Activated CD4-positive, alpha-beta memory T cell treated with anti-CD3 and anti-CD28 coated beads for 36 hours (primary cell): ENCODE results near the gene ARHGEF19. TPM values are rescaled to one million over a fixed set of nuclear protein-coding genes. Genes with fewer than 3 reads are reported as not detected.
"Not testable (repeated sequence)": the region's sequence is repeated elsewhere in the genome, so short reads cannot be mapped to it uniquely, and the experiment has no call there.

Experiments
- CTCF ChIA-PET: fragments of 350-600 bp; sonication (Branson Sonifier 250); formaldehyde crosslinking; loops from one replicate; lab custom pipeline; 2021; ENCODE audit warnings: antibody characterized with exemption, inconsistent platforms; lab: Charles Lee
- POLR2A ChIA-PET: fragments of 350-600 bp; sonication (Branson Sonifier 250); formaldehyde crosslinking; loops from one replicate; lab custom pipeline; 2021; ENCODE audit warnings: antibody characterized with exemption; lab: Charles Lee
- DNase-seq: peaks from one replicate; pipeline ENCODE4 v3.0.0-alpha.2; 2020
- H3K27ac Mint-ChIP-seq: one replicate; pipeline ENCODE4 v1.8.0; 2021; ENCODE audit warnings: mixed read lengths
- H3K27me3 Mint-ChIP-seq: one replicate; pipeline ENCODE4 v1.8.0; 2021; ENCODE audit warnings: mixed read lengths
- H3K36me3 Mint-ChIP-seq: one replicate; pipeline ENCODE4 v1.8.0; 2021; ENCODE audit warnings: mixed read lengths
- H3K4me1 Mint-ChIP-seq: one replicate; pipeline ENCODE4 v1.8.0; 2021; ENCODE audit warnings: low read depth, mixed read lengths
- H3K4me3 Mint-ChIP-seq: one replicate; pipeline ENCODE4 v1.8.0; 2021; ENCODE audit warnings: mild to moderate bottlenecking, mixed read lengths
- H3K9me3 Mint-ChIP-seq: one replicate; pipeline ENCODE4 v1.8.0; 2021; ENCODE audit warnings: mixed read lengths
- intact Hi-C: fragments of 100-400 bp; cut with micrococcal nuclease; formaldehyde crosslinking; loops from one replicate; pipeline ENCODE4 v1.15.1; 2023
- total RNA-seq, 2 experiments: library from RNA; stranded (reverse); gene quantifications; one replicate each; pipeline ENCODE4 v1.2.3, GENCODE V29; 2021

ARHGEF19 gene
- total RNA-seq: 1 to 10 TPM; 7.0 to 7.1 TPM

DNA sequence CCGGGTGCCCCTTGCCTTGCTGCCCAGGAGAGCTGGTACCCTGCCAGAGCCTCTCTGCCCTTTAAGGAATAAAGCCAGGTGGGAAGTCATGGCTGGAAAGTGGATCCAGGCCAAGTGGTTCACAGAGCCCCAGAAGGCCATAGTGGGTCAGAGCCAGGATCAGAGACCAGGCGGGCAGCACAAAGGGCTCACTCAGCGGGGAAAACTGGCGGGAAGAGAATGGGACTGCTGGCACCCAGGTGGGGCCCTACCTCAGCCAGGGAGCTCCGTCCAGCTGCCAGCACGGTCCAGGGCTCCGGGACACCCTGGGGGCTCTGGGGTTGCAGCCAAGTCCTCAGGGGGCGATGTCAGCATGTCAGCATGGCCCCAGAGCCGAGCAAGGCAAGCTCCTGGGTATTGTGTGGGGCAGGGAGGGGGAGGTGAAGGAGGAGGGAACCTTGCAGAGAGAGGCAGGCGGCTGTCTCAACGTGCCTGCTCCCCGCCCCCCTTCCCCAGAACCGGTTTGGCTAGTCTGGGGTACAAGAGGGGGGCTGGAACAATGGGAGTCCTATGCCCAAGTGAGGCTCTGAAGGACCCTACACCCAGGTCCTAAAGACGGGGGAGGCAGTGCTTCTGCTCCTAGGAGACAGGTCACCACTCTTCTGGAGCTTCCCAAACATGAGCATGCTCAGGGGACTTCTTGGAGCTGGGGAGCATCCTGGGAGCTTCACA, at the start of gene ARHGEF19:
ARHGEF19 (minus strand) TSS at position 402 of the 711 bp plus-strand sequence. CDS start 3,598 bp downstream, outside the sequence.
- intact Hi-C loops: loop anchor here (10.0 kb wide), 1 partner anchor 688 kb away; the partner anchor contains the start of genes CASP9 and DNAJC16
- POLR2A ChIA-PET: no interaction called here
- CTCF ChIA-PET: interaction anchor here (1.1 to 1.5 kb wide), 2 partner anchors 130 to 133 kb away, joined by 3 to 4 read pairs; no protein-coding TSS in a partner anchor
- DNase-seq: no peak
- no peaks in the 10 kb centered on the region for H3K36me3 Mint-ChIP-seq
- no peak within 1 kb of the TSS for H3K27ac Mint-ChIP-seq
- H3K9me3 Mint-ChIP-seq: no peaks in the 10 kb centered on the region
- no peak within 1 kb of the TSS for H3K4me3 Mint-ChIP-seq
- H3K27me3 Mint-ChIP-seq: peaks cover 2% of the 10 kb centered on the region
- peaks cover 10% of the 10 kb centered on the region for H3K4me1 Mint-ChIP-seq

DNA sequence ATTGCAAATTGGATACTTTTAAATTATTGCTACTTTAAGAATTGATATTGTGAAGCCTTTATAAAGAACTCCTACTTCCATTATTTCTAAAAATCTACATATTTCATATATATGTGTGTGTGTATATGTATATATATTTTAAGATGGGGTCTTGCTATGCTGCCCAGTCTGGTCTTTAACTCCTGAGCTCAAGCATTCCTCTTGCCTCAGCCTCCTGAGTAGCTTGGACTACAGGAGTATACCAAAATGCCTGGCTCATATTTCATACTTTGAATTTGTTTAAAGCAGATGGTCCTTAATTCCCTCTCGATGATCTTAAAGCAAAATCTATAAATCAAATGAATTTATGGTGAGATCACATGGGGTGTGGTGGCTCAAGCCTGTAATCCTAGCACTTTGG, 49.6 kb upstream of the ARHGEF19 start:
- no peak for DNase-seq
- peaks cover 5% of the 10 kb centered on the region for H3K4me1 Mint-ChIP-seq
- no peaks in the 10 kb centered on the region for H3K9me3 Mint-ChIP-seq
- H3K27me3 Mint-ChIP-seq: no peaks in the 10 kb centered on the region
- intact Hi-C loops: no loop called here
- POLR2A ChIA-PET: no interaction called here
- no peak overlapping the region for H3K4me3 Mint-ChIP-seq
- H3K36me3 Mint-ChIP-seq: no peaks in the 10 kb centered on the region
- CTCF ChIA-PET: interaction anchor here (1.1 kb wide), 1 partner anchor 16 kb away, joined by 4 read pairs; no protein-coding TSS in a partner anchor
- no peak overlapping the region for H3K27ac Mint-ChIP-seq

DNA sequence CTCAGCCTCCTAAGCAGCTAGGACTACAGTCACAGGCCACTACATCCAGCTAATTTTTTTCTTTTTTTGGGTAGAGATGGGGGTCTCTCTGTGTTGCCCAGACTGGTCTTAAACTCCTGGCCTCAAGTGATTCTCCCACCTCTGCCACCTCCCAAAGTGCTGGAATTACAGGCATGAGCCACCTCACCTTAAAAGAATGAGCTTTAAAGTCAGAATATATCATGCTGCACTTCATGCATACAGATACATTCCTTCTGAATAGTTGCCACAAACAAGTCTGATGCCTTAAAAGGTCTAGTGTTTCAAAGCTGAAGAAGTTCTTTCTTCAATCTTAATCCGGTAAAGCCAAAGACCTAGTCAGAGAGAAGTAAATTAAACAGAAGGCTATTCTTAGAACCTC, 48.4 kb upstream of the ARHGEF19 start:
- Mint-ChIP-seq H3K4me1 (no peaks in the 10 kb centered on the region), H3K36me3 (peaks cover 2% of the 10 kb centered on the region), H3K4me3 (no peak overlapping the region), H3K9me3 (no peaks in the 10 kb centered on the region), H3K27ac (no peak overlapping the region), H3K27me3 (no peaks in the 10 kb centered on the region)
- DNase-seq: no peak
- ChIA-PET POLR2A (no interaction called here), CTCF (interaction anchor here (0.7 to 1.4 kb wide), 4 partner anchors 12 to 691 kb away, joined by 3 to 5 read pairs (median 4); no protein-coding TSS in a partner anchor)
- intact Hi-C loops: no loop called here

DNA sequence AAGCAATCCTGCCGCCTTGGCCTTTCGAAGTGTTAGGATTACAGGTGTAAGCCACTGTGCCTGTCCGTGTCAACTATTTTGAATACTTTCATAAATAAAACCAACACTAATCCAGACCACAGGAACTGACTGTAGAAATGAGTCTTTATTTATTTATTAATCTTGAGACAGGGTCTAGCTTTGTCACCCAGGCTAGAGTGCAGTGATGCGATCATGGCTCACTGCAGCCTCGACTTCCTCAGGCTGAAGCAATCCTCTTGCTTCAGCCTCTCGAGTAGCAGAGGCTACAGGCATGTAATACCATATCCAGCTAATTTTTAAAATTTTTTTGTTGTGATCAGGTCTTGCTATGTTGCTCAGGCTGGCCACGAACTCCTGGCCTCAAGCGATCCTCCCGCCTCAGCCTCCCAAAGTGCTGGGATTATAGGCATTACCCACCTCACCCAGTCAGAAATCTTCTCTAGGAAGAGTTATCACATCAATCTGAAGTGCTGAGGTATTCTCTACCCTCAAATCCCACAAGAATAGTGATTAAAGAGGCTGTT, 46.2 kb upstream of the ARHGEF19 start:
- no peak for DNase-seq
- Mint-ChIP-seq H3K27me3 (no peaks in the 10 kb centered on the region), H3K9me3 (no peaks in the 10 kb centered on the region), H3K4me1 (no peaks in the 10 kb centered on the region), H3K36me3 (peaks cover 2% of the 10 kb centered on the region), H3K4me3 (no peak overlapping the region), H3K27ac (peak overlapping the region; percentile 29)
- intact Hi-C loops: no loop called here
- ChIA-PET CTCF (no interaction called here), POLR2A (no interaction called here)

DNA sequence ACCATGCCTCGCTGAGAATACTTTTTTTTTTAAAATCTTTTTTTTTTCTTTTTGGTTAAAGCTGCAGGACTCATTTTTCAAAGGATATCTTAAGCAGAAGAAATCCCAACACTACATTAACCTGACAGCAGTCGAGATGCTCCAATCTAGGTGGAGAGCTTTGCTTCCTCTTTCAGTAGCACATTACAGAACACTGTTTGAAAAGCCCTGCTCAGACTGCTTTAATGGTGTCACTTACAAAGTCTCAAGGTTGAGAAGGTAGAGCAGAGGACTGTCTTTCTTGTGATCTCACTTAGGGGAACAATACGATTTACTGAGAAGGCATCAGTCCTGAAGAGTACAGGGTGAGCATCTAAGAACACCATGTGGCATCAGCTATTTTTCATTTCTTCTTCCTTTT, 45.5 kb upstream of the ARHGEF19 start:
- Mint-ChIP-seq H3K36me3 (peaks cover 2% of the 10 kb centered on the region), H3K27me3 (no peaks in the 10 kb centered on the region), H3K9me3 (no peaks in the 10 kb centered on the region), H3K27ac (no peak overlapping the region), H3K4me1 (no peaks in the 10 kb centered on the region), H3K4me3 (no peak overlapping the region)
- CTCF ChIA-PET: interaction anchor here (0.9 kb wide), 1 partner anchor 13 kb away, joined by 3 read pairs; no protein-coding TSS in a partner anchor
- no peak for DNase-seq
- intact Hi-C loops: no loop called here
- POLR2A ChIA-PET: no interaction called here

DNA sequence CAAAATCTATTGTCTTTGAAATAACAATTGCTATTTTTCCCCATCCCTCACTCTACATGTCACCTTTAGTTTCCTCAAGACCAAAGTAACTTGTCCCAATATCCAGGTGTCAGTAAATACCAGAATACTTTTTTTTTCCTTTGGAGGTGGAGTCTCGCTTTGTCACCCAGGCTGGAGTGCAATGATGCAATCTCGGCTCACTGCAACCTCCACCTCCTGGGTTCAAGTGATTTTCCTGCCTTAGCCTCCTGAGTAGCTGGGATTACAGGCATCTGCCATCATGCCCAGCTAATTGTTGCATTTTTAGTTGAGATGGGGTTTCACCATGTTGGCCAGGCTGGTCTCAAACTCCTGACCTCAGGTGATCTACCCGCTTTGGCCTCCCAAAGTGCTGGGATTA, 45.1 kb upstream of the ARHGEF19 start:
- CTCF ChIA-PET: interaction anchor here (0.9 kb wide), 1 partner anchor 13 kb away, joined by 3 read pairs; no protein-coding TSS in a partner anchor
- H3K36me3 Mint-ChIP-seq, POLR2A ChIA-PET: not testable (repeated sequence)

DNA sequence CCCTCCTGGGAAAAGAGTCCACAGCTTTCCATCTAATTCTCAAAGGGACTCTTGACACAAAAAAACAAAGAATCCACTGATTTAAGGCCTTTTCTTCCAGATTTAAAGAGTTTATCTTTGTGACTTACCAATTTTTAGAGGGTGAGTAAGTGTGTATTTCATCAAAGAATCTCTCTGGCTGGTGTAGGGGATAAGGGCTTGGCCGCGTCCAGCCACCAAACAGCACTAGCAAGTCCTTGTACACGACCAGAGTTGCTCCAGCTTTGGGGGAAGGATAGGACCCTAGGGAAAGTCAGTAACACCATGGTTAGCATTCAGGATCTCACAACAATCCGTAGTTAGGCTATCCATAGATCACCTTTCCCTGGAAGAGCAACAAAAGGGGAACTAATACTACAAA, 44.0 kb upstream of the ARHGEF19 start:
- H3K27me3 Mint-ChIP-seq: no peaks in the 10 kb centered on the region
- intact Hi-C loops: no loop called here
- DNase-seq: no peak
- no peak overlapping the region for H3K27ac Mint-ChIP-seq
- H3K9me3 Mint-ChIP-seq: no peaks in the 10 kb centered on the region
- POLR2A ChIA-PET: no interaction called here
- H3K36me3 Mint-ChIP-seq: peaks cover 2% of the 10 kb centered on the region
- no peak overlapping the region for H3K4me3 Mint-ChIP-seq
- no peaks in the 10 kb centered on the region for H3K4me1 Mint-ChIP-seq
- CTCF ChIA-PET: interaction anchor here (0.5 to 0.8 kb wide), 2 partner anchors 10 to 106 kb away, joined by 3 read pairs; no protein-coding TSS in a partner anchor

More for the DNA sequence above, 45.1 kb upstream of the ARHGEF19 start:
- H3K4me1 Mint-ChIP-seq, H3K9me3 Mint-ChIP-seq, DNase-seq, intact Hi-C loops, H3K27ac Mint-ChIP-seq, H3K4me3 Mint-ChIP-seq, H3K27me3 Mint-ChIP-seq: not testable (repeated sequence)

DNA sequence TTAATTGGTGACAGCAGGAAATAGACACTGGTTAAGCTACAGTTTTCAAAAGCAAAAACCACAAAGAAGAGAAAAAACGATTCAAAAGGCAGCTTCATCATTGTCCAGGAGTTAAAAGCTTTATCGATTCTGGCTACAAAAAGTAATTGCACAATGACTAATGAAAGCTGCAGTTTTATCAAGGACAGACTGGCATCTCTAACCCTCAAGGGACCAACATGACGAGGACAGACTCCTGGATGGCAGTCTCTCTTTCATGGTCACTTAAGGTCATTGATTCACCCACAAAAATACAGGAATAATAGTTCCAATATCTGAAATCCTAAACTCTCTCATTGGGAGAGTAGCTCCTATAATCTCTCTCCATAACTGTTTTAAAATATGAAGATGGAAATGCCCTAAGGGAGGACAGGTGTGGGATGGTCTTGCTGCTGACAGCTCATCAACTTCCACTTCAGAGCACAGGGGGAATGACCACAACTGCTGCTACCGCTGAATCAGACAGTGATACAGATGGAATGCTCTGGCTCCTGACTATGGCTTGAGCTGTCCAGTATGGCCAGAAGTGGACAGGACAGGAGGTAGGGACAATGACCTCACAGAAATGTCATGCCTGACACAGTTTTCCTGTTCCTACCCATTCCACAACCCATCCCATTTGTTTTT, 41.9 kb upstream of the ARHGEF19 start:
- Mint-ChIP-seq H3K27me3 (no peaks in the 10 kb centered on the region), H3K36me3 (peaks cover 7% of the 10 kb centered on the region), H3K4me3 (no peak overlapping the region), H3K9me3 (no peaks in the 10 kb centered on the region), H3K27ac (no peak overlapping the region), H3K4me1 (peaks cover 6% of the 10 kb centered on the region)
- ChIA-PET CTCF (interaction anchor here (0.6 to 2.0 kb wide), 2 partner anchors 10 to 172 kb away, joined by 3 to 9 read pairs; no protein-coding TSS in a partner anchor), POLR2A (no interaction called here)
- DNase-seq: no peak
- intact Hi-C loops: no loop called here

DNA sequence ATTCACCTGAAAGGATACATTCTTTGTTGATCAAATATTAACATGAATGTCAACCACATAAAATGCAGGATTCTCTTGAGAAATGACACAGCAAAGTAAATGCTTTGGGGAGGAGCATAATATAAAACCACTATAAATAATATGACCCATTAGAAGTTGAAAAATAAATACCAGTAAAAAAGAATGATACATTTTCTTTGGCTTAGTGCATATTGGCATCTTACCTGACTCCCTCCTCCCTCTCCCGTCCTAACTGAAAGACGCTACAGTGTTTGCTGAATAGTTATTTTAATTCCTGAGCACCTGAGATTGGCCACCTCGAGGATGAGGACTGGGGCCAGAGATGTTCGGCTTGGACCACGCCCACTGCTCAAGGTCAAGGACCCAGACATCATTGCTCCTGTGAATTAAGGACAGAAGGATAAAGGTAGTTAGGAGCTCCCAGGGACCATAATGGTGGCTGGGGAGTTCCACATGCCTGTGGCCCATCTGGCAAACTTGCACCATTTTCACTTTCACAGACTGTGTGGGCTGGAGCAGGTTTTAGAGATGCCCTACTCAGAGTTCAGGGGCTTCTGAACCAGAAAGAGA, 41.0 kb upstream of the ARHGEF19 start:
- intact Hi-C loops: no loop called here
- Mint-ChIP-seq H3K36me3 (peaks cover 7% of the 10 kb centered on the region), H3K4me1 (peaks cover 11% of the 10 kb centered on the region), H3K27ac (no peak overlapping the region), H3K9me3 (no peaks in the 10 kb centered on the region), H3K4me3 (no peak overlapping the region), H3K27me3 (no peaks in the 10 kb centered on the region)
- POLR2A ChIA-PET: no interaction called here
- DNase-seq: no peak
- CTCF ChIA-PET: interaction anchor here (0.6 to 2.0 kb wide), 3 partner anchors 9 to 171 kb away, joined by 3 to 9 read pairs (median 3); no protein-coding TSS in a partner anchor

DNA sequence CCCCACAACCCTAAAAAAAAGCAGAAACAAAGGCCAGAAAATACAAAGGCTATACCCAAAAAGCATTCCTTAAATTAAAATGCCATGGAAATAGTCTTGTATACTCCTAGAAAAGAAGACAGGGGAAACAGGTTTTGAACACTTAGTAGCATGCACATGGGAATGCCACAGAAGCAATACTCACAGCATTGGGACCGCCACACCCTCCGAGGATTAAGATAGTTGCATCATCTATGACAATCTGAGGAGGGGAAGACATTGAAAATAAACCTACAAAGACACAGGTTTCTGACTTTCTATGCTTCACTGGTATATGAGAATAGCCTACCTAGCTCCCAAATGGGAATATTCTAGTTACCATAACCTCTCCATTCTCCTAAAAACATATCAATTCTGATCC, 40.5 kb upstream of the ARHGEF19 start:
- intact Hi-C loops: no loop called here
- H3K27ac Mint-ChIP-seq: no peak overlapping the region
- peaks cover 11% of the 10 kb centered on the region for H3K4me1 Mint-ChIP-seq
- H3K36me3 Mint-ChIP-seq: peaks cover 7% of the 10 kb centered on the region
- CTCF ChIA-PET: interaction anchor here (0.8 kb wide), 1 partner anchor 111 kb away, joined by 3 read pairs; no protein-coding TSS in a partner anchor
- no peak overlapping the region for H3K4me3 Mint-ChIP-seq
- H3K27me3 Mint-ChIP-seq: no peaks in the 10 kb centered on the region
- DNase-seq: no peak
- H3K9me3 Mint-ChIP-seq: no peaks in the 10 kb centered on the region
- POLR2A ChIA-PET: no interaction called here

DNA sequence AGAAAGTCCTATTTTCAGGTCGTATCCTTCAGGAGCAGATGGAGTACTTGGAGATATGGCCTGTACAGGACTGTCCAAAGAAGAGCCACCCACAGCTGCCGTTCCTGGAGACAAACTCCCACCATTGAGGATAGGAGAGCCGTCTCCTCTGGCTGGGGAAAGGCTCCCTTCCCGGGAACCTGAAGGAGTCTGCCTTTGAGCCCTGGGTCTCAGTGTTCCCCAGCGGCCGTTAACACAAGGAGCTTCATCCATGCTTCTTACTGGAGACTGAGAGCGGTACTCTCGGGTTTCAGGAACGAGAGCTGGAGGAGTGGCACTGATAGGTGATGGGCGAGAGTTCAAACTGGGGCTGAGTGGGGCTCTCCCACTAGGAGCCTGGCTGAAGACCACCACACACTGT, 38.9 kb upstream of the ARHGEF19 start:
- ChIA-PET CTCF (no interaction called here), POLR2A (no interaction called here)
- no peaks in the 10 kb centered on the region for H3K9me3 Mint-ChIP-seq
- no peak overlapping the region for H3K27ac Mint-ChIP-seq
- DNase-seq: no peak
- H3K4me3 Mint-ChIP-seq: no peak overlapping the region
- H3K27me3 Mint-ChIP-seq: no peaks in the 10 kb centered on the region
- H3K4me1 Mint-ChIP-seq: peaks cover 11% of the 10 kb centered on the region
- intact Hi-C loops: no loop called here
- H3K36me3 Mint-ChIP-seq: peaks cover 6% of the 10 kb centered on the region
